Rectal smooth muscle tissue (tissue), 1 donor: ENCODE measurements around the gene UBASH3B.
A peak's percentile ranks its signal among the peaks of the same experiment; 100 is the strongest.
"Not testable (repeated sequence)": the region's sequence is repeated elsewhere in the genome, so short reads cannot be mapped to it uniquely, and the experiment has no call there.

ENCODE experiments used
- H3K27ac ChIP-seq: one replicate; pipeline ENCODE4 v1.7.0; 2013; ENCODE audit warnings: low read depth, low read length, inconsistent platforms
- H3K27me3 ChIP-seq: one replicate; pipeline ENCODE4 v1.7.0; 2013; ENCODE audit warnings: low read length; ENCODE audit not compliant: control insufficient read depth, insufficient read depth
- H3K36me3 ChIP-seq: one replicate; pipeline ENCODE4 v1.7.0; 2013; ENCODE audit warnings: low read length; ENCODE audit not compliant: control insufficient read depth, insufficient read depth
- H3K4me1 ChIP-seq: one replicate; pipeline ENCODE4 v1.7.0; 2013; ENCODE audit warnings: low read length; ENCODE audit not compliant: control insufficient read depth, insufficient read depth
- H3K4me3 ChIP-seq: one replicate; pipeline ENCODE4 v1.7.0; 2013; ENCODE audit warnings: low read length
- H3K9ac ChIP-seq: one replicate; pipeline ENCODE4 v1.7.0; 2013; ENCODE audit warnings: low read length

UBASH3B gene, protein sequence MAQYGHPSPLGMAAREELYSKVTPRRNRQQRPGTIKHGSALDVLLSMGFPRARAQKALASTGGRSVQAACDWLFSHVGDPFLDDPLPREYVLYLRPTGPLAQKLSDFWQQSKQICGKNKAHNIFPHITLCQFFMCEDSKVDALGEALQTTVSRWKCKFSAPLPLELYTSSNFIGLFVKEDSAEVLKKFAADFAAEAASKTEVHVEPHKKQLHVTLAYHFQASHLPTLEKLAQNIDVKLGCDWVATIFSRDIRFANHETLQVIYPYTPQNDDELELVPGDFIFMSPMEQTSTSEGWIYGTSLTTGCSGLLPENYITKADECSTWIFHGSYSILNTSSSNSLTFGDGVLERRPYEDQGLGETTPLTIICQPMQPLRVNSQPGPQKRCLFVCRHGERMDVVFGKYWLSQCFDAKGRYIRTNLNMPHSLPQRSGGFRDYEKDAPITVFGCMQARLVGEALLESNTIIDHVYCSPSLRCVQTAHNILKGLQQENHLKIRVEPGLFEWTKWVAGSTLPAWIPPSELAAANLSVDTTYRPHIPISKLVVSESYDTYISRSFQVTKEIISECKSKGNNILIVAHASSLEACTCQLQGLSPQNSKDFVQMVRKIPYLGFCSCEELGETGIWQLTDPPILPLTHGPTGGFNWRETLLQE

DNA sequence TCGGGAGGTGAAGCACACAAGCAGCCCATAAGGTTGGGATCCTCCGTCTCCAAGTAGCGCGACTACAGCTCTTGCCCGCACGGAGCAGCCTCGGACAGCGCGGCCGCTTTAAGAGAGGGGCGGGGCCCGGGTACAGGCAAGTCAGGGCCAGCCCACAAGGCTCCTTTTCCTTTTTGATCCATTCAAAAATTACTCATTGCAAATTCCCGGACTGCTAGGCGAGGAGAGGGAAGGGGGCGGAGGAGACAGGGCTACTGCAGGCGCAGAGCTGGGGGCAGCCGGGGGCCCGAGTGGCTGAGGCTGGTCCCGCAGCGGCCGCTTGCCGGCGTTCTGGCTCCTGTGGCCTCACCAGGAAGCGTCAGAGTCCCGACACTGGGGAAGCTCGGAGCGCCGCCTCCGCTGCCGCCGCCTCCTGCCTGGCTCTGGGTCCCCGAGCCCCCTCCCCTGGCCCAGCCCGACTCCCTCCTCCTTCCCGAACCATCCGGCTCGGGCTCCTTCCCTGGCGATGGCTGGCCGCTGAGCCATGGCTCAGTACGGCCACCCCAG lies at the start of gene UBASH3B:
Gene UBASH3B (plus strand): TSS at position 196 of the 546 bp plus-strand sequence. CDS start 328 bp downstream, at position 524.
- Histone ChIP-seq H3K27me3 (no peaks in the 10 kb centered on the region), H3K27ac (peak within 1 kb of the TSS; percentile 94), H3K36me3 (no peaks in the 10 kb centered on the region), H3K4me3 (peak within 1 kb of the TSS; percentile 92), H3K4me1 (peaks cover 6% of the 10 kb centered on the region), H3K9ac (peak within 1 kb of the TSS; percentile 73)

DNA sequence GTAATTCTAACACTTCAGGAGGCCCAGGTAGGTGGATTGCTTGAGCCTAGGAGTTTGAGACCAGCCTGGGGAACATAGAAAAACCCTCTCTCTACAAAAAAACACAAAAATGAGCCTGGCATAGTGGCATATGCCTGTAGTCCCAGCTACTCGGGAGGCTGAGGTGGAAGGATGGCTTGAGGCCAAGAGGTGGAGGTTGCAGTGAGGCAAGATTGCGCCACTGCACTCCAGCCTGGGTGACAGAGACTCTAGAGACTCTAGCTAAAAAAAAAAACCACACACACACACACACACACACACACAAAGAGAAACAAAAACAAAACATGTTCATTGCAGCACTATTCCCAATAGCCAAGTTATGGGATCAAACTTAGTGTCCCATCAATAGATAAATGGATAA lies 48.4 kb upstream of the UBASH3B start:
- not testable (repeated sequence) for H3K27me3 ChIP-seq, H3K4me1 ChIP-seq, H3K27ac ChIP-seq, H3K36me3 ChIP-seq, H3K4me3 ChIP-seq, H3K9ac ChIP-seq

DNA sequence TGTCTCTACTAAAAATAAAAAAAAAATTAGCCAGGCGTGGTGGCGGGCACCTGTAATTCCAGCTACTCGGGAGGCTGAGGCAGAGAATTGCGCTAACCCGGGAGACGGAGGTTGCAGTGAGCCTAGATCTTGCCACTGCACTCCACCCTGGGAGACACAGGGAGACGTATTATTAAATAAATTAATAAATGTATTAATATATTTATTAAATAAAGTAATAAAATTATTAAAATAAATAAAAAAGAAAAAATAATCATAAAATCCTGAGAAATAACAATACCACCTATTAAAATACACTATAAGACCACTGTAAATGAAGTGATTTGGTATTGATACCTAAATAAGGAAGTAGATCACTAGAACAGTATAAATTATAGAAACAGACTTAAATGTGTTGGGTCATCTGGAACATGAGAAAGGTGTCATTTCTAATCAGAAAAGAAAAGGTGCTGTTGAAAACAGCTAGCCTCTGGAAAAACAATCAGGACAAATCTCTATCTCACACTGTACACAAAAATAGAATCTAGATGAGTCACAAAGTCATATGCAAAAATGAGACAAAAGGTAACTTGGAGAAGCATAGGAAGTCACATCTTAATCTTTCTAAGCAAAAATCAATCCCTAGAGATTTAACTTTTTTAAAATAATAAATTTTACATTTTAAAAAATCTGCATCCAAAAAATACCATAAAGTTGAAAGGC lies 43.2 kb upstream of the UBASH3B start:
- Histone ChIP-seq H3K27ac (no peak overlapping the region), H3K9ac (no peak overlapping the region), H3K36me3 (no peaks in the 10 kb centered on the region), H3K27me3 (no peaks in the 10 kb centered on the region), H3K4me3 (no peak overlapping the region), H3K4me1 (no peaks in the 10 kb centered on the region)

DNA sequence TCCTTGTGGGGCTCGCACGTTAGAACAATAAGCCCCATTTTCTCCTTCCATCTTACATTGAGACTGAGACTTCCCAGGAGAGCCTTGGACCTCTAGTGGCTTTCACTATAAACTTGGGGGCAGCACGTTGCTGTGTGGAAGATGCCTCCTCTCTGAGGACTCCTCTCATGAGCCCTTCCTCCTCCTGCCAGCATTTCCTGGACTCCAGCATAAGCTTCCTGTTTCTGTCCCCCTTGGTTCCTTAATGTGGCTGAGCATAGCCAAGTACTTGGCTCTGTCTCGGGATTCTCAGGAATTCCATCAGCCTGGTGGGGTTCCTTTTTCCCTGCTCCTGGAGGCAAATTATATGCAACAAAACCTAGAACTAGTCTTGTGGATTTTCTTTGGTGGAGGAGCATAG lies 38.8 kb upstream of the UBASH3B start:
- Histone ChIP-seq H3K4me1 (no peaks in the 10 kb centered on the region), H3K27me3 (no peaks in the 10 kb centered on the region), H3K4me3 (no peak overlapping the region), H3K27ac (no peak overlapping the region), H3K9ac (no peak overlapping the region), H3K36me3 (no peaks in the 10 kb centered on the region)

DNA sequence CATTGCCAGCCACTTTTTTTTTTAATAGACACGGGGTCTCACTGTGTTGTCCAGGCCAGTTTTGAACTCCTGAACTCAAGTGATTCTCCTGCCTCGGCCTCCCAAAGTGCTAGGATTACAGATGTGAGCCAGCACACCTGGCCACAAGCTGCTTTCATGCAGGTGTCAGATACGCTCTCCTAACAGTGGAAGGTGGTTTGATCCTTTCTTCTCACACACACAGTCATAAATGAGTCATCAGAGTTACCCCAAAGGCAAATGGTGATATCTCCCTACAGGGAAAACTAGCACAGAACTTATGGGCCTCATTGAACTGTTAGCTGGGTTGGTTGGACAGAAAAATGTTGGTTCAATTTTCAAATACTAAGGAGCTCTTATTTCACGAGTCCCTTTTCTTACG lies 38.2 kb upstream of the UBASH3B start:
- no peaks in the 10 kb centered on the region for H3K27me3 ChIP-seq
- H3K36me3 ChIP-seq = no peaks in the 10 kb centered on the region
- H3K4me1 ChIP-seq = no peaks in the 10 kb centered on the region
- H3K27ac ChIP-seq = no peak overlapping the region
- no peak overlapping the region for H3K4me3 ChIP-seq
- no peak overlapping the region for H3K9ac ChIP-seq

DNA sequence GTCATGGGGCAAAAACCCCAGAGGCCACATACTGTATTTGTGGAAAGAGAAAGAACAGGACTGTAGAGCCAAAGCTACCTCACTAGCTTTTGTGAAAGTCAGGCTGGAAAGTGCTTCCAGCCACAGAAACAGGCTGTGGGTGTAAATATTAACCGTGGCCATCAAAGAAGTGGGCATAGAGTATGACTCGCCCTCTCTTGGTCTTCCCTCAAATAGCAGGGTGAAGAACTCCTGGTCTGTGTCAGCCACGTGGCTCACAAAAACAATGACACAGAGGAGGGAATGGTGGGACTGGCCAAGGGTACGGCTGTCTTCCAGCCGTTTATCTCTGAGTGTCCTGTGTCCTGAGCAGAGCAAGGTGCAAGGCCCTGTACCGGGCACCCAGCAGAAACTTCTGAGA lies 37.6 kb upstream of the UBASH3B start:
- Histone ChIP-seq H3K36me3 (no peaks in the 10 kb centered on the region), H3K27me3 (no peaks in the 10 kb centered on the region), H3K9ac (no peak overlapping the region), H3K4me3 (no peak overlapping the region), H3K4me1 (no peaks in the 10 kb centered on the region), H3K27ac (no peak overlapping the region)

DNA sequence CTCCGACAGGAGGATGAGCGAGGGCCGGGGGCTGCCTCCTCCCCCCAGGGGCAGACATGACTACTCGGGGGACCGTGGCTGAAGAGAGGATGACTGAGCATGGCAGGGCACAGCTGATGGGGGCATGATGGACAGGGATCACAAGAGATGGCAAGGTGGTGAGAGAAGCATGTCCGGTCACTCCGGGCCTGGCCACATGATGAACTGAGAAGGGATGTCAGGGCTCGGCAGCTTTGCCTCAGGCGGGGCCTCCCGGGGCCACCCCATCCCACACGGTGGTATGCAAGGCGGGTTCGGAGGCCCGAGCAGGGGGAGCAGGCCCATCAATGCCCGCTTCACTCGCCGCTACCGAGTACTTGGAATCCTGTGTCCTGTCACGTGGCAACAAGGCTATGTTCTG lies 36.6 kb upstream of the UBASH3B start:
- H3K4me1 ChIP-seq = no peaks in the 10 kb centered on the region
- no peak overlapping the region for H3K4me3 ChIP-seq
- H3K9ac ChIP-seq = no peak overlapping the region

DNA sequence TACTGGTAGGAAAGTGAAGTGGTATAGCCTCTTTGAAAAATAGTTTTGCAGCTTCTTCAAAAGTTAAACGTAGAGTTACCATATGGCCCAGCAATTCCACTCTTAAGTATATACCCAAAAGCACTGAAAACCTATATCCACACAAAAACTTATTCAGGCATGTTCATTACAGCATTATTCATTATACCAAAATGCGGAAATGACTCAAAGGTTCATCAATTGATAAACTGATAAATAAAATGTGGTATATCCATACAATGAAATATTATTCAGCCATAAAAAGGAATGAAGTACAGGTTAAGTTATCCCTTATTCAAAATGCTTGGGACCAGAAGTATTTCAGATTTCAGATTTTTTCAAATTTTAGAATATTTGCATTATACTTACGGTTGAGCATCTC lies 35.8 kb upstream of the UBASH3B start:
- H3K9ac ChIP-seq = no peak overlapping the region
- H3K27me3 ChIP-seq = no peaks in the 10 kb centered on the region
- H3K4me3 ChIP-seq = no peak overlapping the region
- H3K27ac ChIP-seq = no peak overlapping the region
- no peaks in the 10 kb centered on the region for H3K4me1 ChIP-seq
- H3K36me3 ChIP-seq = no peaks in the 10 kb centered on the region

More for the DNA sequence above, 36.6 kb upstream of the UBASH3B start:
- Histone ChIP-seq H3K27me3 (no peaks in the 10 kb centered on the region), H3K27ac (no peak overlapping the region), H3K36me3 (no peaks in the 10 kb centered on the region)

DNA sequence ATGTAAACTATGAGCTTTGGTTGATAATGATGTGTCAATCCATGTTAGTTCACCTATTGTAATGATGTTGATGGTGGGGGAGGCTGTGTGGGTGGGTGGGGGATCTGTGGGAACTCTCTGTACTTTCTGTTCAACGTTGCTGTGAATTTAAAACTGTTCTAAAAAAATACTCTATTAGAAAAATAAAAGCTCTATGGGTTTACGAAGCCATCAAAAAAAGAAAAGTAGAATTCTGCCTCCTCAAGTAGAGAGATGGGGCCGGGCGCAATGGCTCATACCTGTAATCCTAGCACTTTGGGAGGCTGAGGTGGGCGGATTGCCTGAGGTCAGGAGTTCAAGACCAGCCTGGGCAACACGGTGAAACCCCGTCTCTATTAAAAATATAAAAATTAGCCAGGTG lies 30.0 kb upstream of the UBASH3B start:
- not testable (repeated sequence) for H3K27ac ChIP-seq, H3K27me3 ChIP-seq, H3K4me3 ChIP-seq, H3K36me3 ChIP-seq, H3K9ac ChIP-seq, H3K4me1 ChIP-seq

DNA sequence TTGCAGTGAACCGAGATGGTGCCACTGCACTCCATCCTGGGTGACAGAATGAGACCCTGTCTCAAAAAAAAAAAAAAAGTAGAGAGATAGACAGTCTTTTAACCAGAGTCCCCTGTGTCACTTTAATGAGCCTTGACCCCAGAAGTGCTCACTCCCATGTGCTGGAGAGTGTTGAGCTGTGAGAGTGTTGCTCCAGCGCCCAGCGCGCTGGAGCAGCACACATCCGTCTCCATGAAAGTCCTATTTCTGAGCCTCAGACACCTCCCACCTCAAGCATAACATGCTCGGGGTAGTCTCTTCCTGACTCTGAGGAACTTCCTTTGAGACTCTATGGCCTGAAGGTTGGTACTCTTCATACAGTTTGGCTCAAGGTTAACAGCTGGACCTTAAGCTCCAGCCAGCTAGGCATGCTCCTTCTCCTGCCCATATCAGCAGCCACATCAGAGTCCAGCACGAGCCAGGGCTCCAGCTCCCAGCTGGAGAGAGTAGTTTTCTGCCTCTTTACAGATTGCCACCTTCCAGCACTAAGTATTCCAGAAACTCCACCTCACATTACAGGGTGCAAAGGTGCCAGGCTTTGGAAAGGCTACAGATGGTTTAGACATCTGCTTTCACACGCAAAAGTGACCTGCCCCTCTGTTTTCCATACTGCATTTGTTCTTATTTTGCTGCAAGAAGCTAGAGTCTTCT lies 29.4 kb upstream of the UBASH3B start:
- Histone ChIP-seq H3K27ac (no peak overlapping the region), H3K4me3 (no peak overlapping the region), H3K9ac (no peak overlapping the region), H3K36me3 (no peaks in the 10 kb centered on the region), H3K4me1 (no peaks in the 10 kb centered on the region), H3K27me3 (no peaks in the 10 kb centered on the region)

DNA sequence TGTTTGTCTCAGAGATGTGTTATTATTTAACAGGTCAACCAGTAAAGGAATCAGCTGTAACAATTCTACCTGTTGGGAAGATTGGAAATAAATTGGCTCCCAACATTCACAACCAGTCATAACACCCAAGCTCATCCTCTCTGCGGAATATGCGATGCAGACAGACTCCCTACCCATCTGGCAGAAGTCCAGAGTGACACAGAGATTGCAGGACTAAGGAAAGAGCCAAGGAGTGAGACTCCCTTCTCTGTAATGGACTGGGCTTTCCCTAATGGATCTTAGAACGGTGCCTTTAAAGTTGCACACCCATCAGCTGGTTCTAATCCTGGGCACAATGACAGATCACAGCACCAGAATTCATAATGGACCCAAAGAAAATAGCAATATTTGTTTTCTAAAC lies 27.8 kb upstream of the UBASH3B start:
- no peaks in the 10 kb centered on the region for H3K4me1 ChIP-seq
- H3K27me3 ChIP-seq = no peaks in the 10 kb centered on the region
- no peak overlapping the region for H3K4me3 ChIP-seq
- no peaks in the 10 kb centered on the region for H3K36me3 ChIP-seq
- no peak overlapping the region for H3K27ac ChIP-seq
- no peak overlapping the region for H3K9ac ChIP-seq
